ENCODE data around the gene NPY1R. TPM values are rescaled to one million over a fixed set of nuclear protein-coding genes. Genes with fewer than 3 reads are reported as not detected.

NPY1R gene
- total RNA-seq, 1 experiment from 2014 or later: 0.41 TPM

DNA sequence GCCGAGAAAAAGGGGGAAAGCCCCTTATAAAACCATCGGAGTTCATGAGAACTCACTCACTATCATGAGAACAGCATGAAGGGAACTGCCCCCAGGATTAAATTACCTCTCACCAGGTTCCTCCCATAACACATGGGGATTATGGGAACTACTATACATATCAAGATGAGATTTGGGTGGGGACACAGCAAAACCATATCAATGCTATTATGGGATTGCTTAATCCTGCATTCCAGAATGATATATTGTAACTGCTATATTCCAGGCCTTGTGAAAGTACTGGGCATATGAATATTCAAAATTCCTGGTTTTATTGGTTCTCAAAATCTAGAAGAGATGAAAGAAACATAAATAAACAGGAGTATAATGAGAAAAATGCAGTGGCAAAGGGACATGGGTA is 29.3 kb downstream of the NPY1R start:
- no peak overlapping the region for H3K4me3 ChIP-seq
- DNase-seq: no peak
- POLR2A ChIA-PET (ENCODE audit: unreplicated experiment): no interaction called here
- no peaks in the 10 kb centered on the region for H3F3A ChIP-seq (ENCODE audit: insufficient read depth, low read depth)
- CTCF ChIA-PET: no interaction called here
- no peaks in the 10 kb centered on the region for H3K9me2 ChIP-seq (ENCODE audit: insufficient read depth)
- no peaks in the 10 kb centered on the region for H3K27me3 ChIP-seq (ENCODE audit: insufficient read depth, low read depth)
- H3K36me3 ChIP-seq (ENCODE audit: low read depth): no peaks in the 10 kb centered on the region
- intact Hi-C loops (cut with micrococcal nuclease; ENCODE audit: unreplicated experiment): no loop called here
- no peaks in the 10 kb centered on the region for H4K20me1 ChIP-seq (ENCODE audit: insufficient read depth)
- no peak overlapping the region for H3K4me2 ChIP-seq
- no TSS peak for BruUV-seq (replicated peaks)
- H3K79me2 ChIP-seq (ENCODE audit: low read depth): no peaks in the 10 kb centered on the region
- TF ChIP-seq EZH2 (IDR thresholded peaks at IDR 0.05; ENCODE audit: low read depth): no peak
- TF ChIP-seq, protein P1, sequence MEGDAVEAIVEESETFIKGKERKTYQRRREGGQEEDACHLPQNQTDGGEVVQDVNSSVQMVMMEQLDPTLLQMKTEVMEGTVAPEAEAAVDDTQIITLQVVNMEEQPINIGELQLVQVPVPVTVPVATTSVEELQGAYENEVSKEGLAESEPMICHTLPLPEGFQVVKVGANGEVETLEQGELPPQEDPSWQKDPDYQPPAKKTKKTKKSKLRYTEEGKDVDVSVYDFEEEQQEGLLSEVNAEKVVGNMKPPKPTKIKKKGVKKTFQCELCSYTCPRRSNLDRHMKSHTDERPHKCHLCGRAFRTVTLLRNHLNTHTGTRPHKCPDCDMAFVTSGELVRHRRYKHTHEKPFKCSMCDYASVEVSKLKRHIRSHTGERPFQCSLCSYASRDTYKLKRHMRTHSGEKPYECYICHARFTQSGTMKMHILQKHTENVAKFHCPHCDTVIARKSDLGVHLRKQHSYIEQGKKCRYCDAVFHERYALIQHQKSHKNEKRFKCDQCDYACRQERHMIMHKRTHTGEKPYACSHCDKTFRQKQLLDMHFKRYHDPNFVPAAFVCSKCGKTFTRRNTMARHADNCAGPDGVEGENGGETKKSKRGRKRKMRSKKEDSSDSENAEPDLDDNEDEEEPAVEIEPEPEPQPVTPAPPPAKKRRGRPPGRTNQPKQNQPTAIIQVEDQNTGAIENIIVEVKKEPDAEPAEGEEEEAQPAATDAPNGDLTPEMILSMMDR (conservative IDR thresholded peaks at IDR 0.05): no peak
- H2AFZ ChIP-seq: no peak overlapping the region
- no peaks in the 10 kb centered on the region for H3K9me3 ChIP-seq (ENCODE audit: insufficient read depth, low read depth)
- no peaks in the 10 kb centered on the region for H3K4me1 ChIP-seq (replicated peaks; ENCODE audit: insufficient read depth)
- no peak overlapping the region for H3K27ac ChIP-seq

DNA sequence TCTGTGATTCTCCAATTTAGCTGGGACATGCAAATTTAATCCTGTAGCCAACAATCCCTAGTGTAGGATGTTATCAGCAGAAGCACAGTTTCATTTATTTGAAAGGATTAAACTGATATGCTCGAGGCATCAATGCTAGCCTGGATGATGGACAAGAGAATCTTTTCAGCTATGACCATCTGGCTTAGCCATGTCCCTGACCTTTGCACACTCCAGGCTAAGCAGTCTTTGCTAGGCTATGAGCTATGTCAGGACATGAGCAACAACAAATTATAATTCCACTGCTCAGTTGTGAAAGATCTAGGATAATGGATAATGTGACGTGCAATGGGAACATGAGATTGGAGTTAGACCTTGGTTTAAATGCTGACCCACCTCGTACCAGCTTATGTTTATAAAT is 32.0 kb downstream of the NPY1R start:
- Histone ChIP-seq H3K36me3 (ENCODE audit: low read depth) (no peaks in the 10 kb centered on the region), H3K27me3 (ENCODE audit: insufficient read depth, low read depth) (no peaks in the 10 kb centered on the region), H3K79me2 (ENCODE audit: low read depth) (no peaks in the 10 kb centered on the region), H2AFZ (no peak overlapping the region), H3F3A (ENCODE audit: insufficient read depth, low read depth) (no peaks in the 10 kb centered on the region), H3K4me1 (replicated peaks; ENCODE audit: insufficient read depth) (no peaks in the 10 kb centered on the region), H3K4me2 (no peak overlapping the region), H3K9me2 (ENCODE audit: insufficient read depth) (no peaks in the 10 kb centered on the region), H4K20me1 (ENCODE audit: insufficient read depth) (no peaks in the 10 kb centered on the region), H3K27ac (no peak overlapping the region), H3K4me3 (no peak overlapping the region), H3K9me3 (ENCODE audit: insufficient read depth, low read depth) (no peaks in the 10 kb centered on the region)
- CTCF ChIA-PET: no interaction called here
- intact Hi-C loops (cut with micrococcal nuclease; ENCODE audit: unreplicated experiment): no loop called here
- no TSS peak for BruUV-seq (replicated peaks)
- POLR2A ChIA-PET (ENCODE audit: unreplicated experiment): no interaction called here
- no peak for DNase-seq
- TF ChIP-seq, protein P1 (conservative IDR thresholded peaks at IDR 0.05): no peak
- no peak for TF ChIP-seq EZH2 (IDR thresholded peaks at IDR 0.05; ENCODE audit: low read depth)

DNA sequence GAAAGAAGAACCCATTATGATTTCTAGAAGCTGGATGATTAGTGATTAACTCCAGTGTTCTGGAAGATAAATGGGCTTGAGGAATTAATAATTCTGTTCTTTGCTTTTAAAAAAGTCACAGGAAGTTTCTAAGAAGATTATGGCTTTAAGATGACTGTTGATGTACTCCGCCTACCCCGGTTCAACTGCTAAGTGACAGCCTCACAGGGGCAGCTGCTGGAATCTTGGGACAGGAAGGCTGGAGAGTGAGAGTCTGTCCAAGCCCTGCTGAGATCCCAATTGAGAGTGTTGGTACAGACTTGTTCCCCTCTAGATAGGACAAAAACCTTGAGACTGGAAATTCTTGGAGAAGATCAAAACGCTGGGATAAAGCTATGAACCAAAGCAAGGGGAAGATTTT is 37.3 kb downstream of the NPY1R start:
- H3K79me2 ChIP-seq (ENCODE audit: low read depth): no peaks in the 10 kb centered on the region
- no peaks in the 10 kb centered on the region for H3K9me2 ChIP-seq (ENCODE audit: insufficient read depth)
- no peak for TF ChIP-seq EZH2 (IDR thresholded peaks at IDR 0.05; ENCODE audit: low read depth)
- TF ChIP-seq, protein P1 (conservative IDR thresholded peaks at IDR 0.05): no peak
- no TSS peak for BruUV-seq (replicated peaks)
- intact Hi-C loops (cut with micrococcal nuclease; ENCODE audit: unreplicated experiment): no loop called here
- H3K27me3 ChIP-seq (ENCODE audit: insufficient read depth, low read depth): no peaks in the 10 kb centered on the region
- ChIA-PET CTCF (no interaction called here), POLR2A (ENCODE audit: unreplicated experiment) (no interaction called here)
- no peak overlapping the region for H3K4me2 ChIP-seq
- H2AFZ ChIP-seq: no peak overlapping the region
- no peak overlapping the region for H3K4me3 ChIP-seq
- H3F3A ChIP-seq (ENCODE audit: insufficient read depth, low read depth): no peaks in the 10 kb centered on the region
- H4K20me1 ChIP-seq (ENCODE audit: insufficient read depth): no peaks in the 10 kb centered on the region
- no peak for DNase-seq
- no peaks in the 10 kb centered on the region for H3K9me3 ChIP-seq (ENCODE audit: insufficient read depth, low read depth)
- no peak overlapping the region for H3K27ac ChIP-seq
- H3K36me3 ChIP-seq (ENCODE audit: low read depth): no peaks in the 10 kb centered on the region
- no peaks in the 10 kb centered on the region for H3K4me1 ChIP-seq (replicated peaks; ENCODE audit: insufficient read depth)
